OCI-LY3 (cell line): Measurements from ENCODE around the gene RNF5.

Source experiments
- CTCF ChIP-seq: fragments of 200-600, 300-600 bp; sonication (generic); IDR thresholded peaks from 2 replicates; pipeline ENCODE4 v1.5.1; 2014; ENCODE audit warnings: antibody characterized with exemption, low read length, low read depth
- EZH2phosphoT487 ChIP-seq: fragments of 200-600 bp; shearing (Covaris generic); IDR thresholded peaks from 2 replicates; pipeline ENCODE4 v1.6.1; 2018; ENCODE audit warnings: antibody characterized with exemption, mixed run types, low read depth

GRCh38 chr6:32173051-32173727 is 5.0 kb upstream of the RNF5 start:
- TF ChIP-seq CTCF (no peak), EZH2phosphoT487 (no peak)
